ENCODE measurements around the gene FOXO6.
"Not testable (repeated sequence)": the region's sequence is repeated elsewhere in the genome, so short reads cannot be mapped to it uniquely, and the experiment has no call there.

The FOXO6 gene

GRCh38 chr1:41329662-41330587 is 31.3 kb upstream of the FOXO6 start:
- no peak for DNase-seq

- no peak for DNase-seq
Measured at GRCh38 chr1:41330588-41331545, 30.4 kb upstream of the FOXO6 start.

GRCh38 chr1:41331546-41331917 is 29.7 kb upstream of the FOXO6 start:
- no peak for DNase-seq

- not testable (repeated sequence) for DNase-seq
Measured at GRCh38 chr1:41332161-41332560, 29.1 kb upstream of the FOXO6 start.

GRCh38 chr1:41333146-41333784 is 28.0 kb upstream of the FOXO6 start:
- DNase-seq: no peak

GRCh38 chr1:41338820-41339219 is 22.4 kb upstream of the FOXO6 start:
- no peak for DNase-seq

GRCh38 chr1:41340655-41341364 is 20.4 kb upstream of the FOXO6 start:
- DNase-seq: no peak

- no peak for DNase-seq
Measured at GRCh38 chr1:41341365-41341683, 19.9 kb upstream of the FOXO6 start.

GRCh38 chr1:41341772-41342562 is 19.3 kb upstream of the FOXO6 start:
- DNase-seq: no peak

- DNase-seq: no peak
Measured at GRCh38 chr1:41342774-41343355, 18.4 kb upstream of the FOXO6 start.

GRCh38 chr1:41343790-41344699 is 17.2 kb upstream of the FOXO6 start:
- DNase-seq: no peak

- no peak for DNase-seq
Measured at GRCh38 chr1:41344708-41345159, 16.5 kb upstream of the FOXO6 start.

GRCh38 chr1:41345434-41346075 is 15.7 kb upstream of the FOXO6 start:
- DNase-seq: no peak

GRCh38 chr1:41347276-41347675 is 14.0 kb upstream of the FOXO6 start:
- no peak for DNase-seq

GRCh38 chr1:41348394-41348793 is 12.8 kb upstream of the FOXO6 start:
- no peak for DNase-seq

- DNase-seq: no peak
Measured at GRCh38 chr1:41349361-41350054, 11.7 kb upstream of the FOXO6 start.

GRCh38 chr1:41350055-41350378 is 11.2 kb upstream of the FOXO6 start:
- no peak for DNase-seq

GRCh38 chr1:41351262-41352151 is 9.7 kb upstream of the FOXO6 start:
- no peak for DNase-seq

Data from NCI-H2227 treated with DMSO at 0.1 percent for 48 hours (cell line).